Measurements from ENCODE around the gene STAC3.

STAC3 gene

DNA sequence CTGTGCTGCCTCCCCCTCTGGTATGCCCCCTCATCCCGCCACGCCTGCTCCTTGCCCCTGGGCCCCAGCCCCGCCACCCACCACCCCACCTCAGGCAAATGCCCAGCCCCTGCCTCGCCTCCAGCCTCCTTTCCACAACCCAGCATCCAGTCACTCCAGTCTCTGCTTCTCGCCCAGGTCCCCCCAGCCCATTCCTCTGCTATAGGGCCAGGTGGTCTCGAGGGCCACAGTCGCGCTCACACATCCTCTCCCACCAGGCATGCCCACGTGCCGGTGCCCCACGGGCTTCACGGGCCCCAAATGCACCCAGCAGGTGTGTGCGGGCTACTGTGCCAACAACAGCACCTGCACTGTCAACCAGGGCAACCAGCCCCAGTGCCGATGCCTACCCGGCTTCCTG is 40.5 kb downstream of the STAC3 start:
- no peak for DNase-seq (ENCODE audit: low spot score)

DNA sequence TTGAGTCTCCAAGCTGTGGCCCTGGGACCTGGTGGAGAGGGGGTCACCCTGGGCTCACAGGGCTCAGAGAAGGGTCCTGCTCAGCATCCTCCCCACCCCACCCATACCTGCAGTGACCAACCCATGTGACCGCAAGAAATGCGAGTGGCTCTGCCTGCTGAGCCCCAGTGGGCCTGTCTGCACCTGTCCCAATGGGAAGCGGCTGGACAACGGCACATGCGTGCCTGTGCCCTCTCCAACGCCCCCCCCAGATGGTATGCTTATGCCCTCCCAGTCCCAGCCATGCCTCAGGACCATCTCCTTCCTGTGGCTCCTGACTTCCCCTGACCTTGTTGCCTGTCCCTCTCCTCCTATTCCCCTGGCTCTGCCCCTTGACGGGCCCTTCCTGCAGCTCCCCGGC is 41.1 kb downstream of the STAC3 start:
- DNase-seq (ENCODE audit: low spot score), result no peak

DNA sequence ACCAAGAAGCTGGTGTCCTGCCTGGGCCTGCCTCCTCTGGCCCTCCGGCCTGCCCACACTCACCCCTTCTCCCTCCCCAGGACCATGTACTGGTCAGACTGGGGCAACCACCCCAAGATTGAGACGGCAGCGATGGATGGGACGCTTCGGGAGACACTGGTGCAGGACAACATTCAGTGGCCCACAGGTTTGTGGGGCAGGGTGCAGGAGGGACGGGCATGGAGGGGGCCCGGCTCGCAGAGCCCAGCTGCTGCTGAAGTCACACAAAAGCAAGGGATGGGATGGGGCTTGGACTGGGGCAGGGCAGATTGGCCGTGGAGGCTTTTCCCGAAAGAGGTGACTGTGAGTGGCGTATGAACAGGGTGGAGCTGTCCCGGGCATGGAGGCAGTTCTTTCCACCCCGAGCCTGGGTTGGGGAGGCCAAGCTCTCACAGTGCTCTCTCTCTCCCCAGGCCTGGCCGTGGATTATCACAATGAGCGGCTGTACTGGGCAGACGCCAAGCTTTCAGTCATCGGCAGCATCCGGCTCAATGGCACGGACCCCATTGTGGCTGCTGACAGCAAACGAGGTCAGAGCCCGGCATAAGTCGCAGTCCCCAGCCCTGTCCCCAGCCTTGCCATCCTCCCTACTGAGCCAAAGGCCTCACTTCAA is 42.2 kb downstream of the STAC3 start:
- no peak for DNase-seq (ENCODE audit: low spot score)

DNA sequence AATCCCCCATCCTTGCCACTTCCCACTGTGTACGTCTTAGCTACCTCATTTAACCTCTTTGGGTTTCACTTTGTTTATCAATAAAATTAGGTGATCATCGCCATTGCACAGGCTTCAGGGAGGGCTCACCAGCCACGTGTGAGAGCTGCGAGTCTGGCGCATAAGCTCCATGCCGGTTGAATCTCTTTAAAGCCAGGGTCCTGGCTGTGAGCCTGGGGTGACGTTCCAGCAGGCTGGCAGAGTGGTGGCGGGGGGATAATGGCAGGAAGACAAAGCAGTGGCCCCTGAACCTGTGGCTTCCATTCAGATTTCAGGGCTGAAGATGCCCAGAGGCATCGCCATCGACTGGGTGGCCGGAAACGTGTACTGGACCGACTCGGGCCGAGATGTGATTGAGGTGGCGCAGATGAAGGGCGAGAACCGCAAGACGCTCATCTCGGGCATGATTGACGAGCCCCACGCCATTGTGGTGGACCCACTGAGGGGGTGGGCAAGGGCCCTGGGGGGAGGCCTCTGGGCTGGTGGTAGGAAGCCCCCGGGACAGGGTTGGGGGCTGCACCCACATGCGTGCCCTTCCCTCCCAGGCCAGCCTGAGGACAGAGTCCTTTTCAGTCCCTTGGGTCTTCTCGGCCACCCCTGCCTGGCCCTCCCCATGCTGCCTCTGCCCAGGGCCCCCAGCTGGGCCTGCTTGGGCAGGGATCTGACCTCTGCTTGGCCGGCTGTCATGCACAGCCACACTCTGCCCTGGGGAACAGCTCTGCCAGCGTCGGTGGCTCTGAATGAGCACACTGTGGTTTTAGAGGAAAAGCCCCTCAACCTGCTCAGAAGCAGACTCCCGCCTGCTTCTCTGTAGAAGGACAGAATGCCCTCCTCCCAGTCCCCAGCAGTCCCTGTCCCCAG is 43.0 kb downstream of the STAC3 start:
- DNase-seq (ENCODE audit: low spot score), result no peak

DNA sequence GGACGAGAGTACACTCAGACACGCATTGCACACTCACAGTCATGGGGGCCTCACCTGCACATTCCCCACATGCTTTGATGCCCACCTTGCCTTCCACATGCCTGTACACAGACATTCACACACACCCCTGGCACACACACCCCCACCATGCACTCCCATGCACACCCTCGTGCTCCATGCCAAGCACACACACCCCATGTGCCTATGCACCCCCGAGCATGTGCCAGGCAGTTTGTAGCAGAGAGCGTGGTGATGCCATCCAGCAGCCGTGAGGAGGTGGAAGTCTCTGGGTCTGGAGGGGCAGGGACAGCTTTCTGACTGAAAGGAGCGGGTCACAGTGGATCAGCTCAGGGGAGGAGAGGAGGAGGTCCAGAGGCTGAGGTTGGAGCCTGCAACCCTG is 45.1 kb downstream of the STAC3 start:
- no peak for DNase-seq (ENCODE audit: low spot score)

DNA sequence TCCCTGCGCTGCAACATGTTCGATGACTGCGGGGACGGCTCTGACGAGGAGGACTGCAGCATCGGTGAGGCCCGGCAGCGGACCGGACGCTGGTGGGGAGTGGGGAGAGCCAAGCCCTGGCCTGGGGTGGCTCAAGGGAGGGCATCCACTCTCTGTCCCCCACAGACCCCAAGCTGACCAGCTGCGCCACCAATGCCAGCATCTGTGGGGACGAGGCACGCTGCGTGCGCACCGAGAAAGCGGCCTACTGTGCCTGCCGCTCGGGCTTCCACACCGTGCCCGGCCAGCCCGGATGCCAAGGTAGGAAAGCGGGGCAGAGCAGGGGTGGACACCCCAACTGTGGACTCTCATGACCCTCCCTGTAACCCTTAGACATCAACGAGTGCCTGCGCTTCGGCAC is 45.8 kb downstream of the STAC3 start:
- DNase-seq (ENCODE audit: low spot score), result no peak

DNA sequence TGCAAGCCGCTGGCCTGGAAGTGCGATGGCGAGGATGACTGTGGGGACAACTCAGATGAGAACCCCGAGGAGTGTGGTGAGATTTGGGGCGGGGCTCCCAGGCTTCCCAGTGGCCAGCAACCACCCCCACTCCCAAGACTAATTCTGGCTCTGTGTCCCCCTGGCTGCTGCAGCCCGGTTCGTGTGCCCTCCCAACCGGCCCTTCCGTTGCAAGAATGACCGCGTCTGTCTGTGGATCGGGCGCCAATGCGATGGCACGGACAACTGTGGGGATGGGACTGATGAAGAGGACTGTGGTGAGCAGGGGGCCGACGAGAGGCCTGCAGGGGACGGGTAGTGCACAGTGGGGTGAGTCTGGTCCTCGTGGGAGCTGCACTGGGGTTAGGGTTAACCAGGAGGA is 46.5 kb downstream of the STAC3 start:
- DNase-seq (ENCODE audit: low spot score), result no peak

DNA sequence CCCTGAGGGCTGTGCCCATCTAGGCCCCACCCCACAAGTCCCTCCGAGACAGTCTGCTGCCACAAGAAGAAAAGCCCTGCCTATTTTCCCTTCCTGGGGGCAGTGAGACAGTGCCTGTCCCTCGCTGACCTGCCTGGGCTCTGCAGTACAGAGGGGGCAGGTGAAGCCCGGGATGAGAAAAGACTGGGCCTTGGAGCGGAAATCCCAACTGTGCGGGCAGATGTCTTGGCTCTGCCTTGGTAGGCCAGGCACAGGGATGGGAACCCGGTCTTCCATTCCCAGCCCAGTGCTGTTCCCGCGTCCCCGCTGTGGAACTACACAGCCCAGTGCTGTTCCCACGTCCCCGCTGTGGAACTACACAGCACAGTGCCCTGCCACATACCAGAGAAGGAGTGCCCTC is 47.2 kb downstream of the STAC3 start:
- no peak for DNase-seq (ENCODE audit: low spot score)

DNA sequence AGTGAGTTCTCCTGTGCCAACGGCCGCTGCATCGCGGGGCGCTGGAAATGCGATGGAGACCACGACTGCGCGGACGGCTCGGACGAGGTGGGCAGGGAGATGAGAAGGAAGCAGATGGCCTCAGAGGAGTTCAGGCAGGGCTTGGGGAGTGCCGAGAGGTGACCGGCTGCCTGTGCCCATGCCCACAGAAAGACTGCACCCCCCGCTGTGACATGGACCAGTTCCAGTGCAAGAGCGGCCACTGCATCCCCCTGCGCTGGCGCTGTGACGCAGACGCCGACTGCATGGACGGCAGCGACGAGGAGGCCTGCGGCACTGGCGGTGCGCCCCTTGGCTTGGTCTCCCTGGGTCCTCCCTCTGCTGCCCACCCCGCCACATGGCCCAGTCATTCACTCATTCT is 47.8 kb downstream of the STAC3 start:
- no peak for DNase-seq (ENCODE audit: low spot score)

DNA sequence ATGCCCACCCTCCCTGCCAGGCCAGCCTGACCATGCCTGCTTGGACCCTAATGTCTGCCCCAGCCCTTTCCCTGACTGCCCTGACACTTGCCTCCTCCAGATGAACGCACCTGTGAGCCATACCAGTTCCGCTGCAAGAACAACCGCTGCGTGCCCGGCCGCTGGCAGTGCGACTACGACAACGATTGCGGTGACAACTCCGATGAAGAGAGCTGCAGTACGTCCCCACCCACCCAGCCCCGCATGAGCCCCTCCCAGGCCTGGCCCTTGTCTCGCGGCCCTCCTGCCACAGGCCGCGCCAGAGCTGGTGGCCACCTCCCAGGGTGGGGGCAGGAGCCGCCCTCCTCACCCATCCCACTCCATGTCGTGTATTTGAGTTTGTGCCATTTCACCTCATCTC is 48.7 kb downstream of the STAC3 start:
- no peak for DNase-seq (ENCODE audit: low spot score)

DNA sequence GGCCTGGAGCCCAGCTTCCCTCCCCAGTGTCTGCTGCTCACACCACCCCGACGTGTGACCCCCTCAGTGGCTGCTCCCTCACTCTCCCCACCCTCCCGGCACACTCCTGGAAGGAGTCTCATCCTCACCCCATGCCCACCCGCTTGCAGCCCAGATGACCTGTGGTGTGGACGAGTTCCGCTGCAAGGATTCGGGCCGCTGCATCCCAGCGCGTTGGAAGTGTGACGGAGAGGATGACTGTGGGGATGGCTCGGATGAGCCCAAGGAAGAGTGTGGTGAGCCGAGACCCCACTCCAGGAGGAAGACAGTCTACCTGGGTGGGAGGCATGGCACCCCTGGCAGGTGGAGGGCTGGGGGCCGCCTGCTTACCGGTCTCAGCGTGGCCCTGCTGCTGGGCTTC is 49.4 kb downstream of the STAC3 start:
- DNase-seq (ENCODE audit: low spot score), result no peak

DNA sequence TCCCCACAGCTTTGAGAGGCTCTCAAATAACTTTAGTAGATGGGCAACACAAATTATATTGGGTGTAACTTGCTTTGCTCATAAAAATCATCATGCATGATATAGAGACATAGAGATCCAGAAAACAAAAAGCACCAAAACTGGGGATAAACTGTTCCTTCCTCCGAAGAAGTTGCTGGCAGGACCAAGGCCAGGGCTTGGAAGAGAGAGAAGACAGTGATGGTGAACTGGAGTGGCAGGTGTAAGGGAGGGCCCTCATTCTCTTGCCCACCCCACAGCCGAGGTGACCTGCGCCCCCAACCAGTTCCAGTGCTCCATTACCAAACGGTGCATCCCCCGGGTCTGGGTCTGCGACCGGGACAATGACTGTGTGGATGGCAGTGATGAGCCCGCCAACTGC is 49.8 kb downstream of the STAC3 start:
- DNase-seq (ENCODE audit: low spot score), result no peak

DNA sequence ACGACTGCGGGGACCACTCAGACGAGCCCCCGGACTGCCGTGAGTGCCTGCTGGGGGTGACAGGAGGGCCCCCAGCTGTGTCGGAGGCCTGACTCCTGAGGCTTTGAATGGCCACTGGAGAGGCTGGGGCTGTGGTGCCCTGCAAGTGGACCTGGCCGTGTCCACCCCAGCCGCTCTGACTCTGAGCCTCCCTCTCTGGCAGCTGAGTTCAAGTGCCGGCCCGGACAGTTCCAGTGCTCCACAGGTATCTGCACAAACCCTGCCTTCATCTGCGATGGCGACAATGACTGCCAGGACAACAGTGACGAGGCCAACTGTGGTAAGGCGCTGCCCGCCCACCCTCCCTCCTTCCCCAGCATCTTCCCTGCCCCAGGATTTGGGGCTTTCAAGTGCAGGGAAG is 50.5 kb downstream of the STAC3 start:
- no peak for DNase-seq (ENCODE audit: low spot score)

DNA sequence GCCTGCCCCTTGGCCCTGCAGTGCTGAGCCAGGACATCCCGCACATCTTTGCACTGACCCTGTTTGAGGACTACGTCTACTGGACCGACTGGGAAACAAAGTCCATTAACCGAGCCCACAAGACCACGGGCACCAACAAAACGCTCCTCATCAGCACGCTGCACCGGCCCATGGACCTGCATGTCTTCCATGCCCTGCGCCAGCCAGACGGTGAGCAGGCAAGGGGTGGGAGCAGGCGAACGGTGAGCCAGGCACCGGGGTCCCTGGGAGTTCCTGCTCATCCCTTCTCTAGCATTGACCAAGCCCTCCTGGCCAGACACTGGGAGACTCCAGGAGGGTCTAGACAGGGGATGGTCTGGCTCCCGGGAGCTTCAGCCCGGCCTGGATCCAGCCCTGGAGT is 51.8 kb downstream of the STAC3 start:
- DNase-seq (ENCODE audit: low spot score), result no peak

DNA sequence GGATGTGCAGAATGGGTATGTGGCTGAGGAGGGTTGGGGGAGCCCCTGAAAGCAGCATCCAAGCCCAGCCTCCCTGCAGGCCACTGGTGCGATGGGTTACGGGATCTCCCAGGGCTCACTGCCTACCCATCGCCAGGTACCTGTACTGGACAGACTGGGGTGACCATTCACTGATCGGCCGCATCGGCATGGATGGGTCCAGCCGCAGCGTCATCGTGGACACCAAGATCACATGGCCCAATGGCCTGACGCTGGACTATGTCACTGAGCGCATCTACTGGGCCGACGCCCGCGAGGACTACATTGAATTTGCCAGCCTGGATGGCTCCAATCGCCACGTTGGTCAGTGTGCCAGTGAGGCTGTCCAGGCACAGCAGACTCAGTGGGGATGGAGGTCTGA is 52.7 kb downstream of the STAC3 start:
- DNase-seq (ENCODE audit: low spot score), result no peak

DNA sequence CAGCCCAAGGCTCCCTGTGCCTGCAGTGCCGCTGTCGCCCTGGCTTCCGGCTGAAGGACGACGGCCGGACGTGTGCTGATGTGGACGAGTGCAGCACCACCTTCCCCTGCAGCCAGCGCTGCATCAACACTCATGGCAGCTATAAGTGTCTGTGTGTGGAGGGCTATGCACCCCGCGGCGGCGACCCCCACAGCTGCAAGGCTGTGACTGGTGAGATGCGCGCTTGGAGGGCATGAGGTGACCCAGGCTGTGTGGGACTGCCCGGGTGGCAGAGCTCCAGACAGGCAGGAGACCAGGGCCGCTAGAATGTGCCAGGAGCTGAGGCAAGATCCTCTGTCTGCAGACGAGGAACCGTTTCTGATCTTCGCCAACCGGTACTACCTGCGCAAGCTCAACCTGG is 54.0 kb downstream of the STAC3 start:
- DNase-seq (ENCODE audit: low spot score), result no peak

DNA sequence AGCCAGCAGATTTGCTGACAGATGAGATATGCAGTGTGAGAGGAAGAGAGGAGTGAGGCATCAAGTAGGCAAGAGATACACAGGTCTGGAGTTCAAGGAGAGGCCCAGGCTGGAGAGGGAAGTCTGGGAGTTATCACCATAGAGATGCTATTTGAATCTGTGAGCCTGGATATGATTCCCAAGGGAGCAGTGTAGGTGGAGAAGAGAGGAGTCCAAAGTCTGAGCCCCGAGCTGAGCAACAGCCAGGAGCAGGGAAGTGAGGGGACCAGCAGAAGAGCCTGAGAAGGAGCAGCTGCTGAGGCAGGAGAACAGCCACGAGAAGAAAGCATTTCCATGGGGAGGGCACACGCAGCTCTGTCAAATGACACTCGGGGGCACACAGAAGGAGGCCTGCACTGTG is 54.5 kb downstream of the STAC3 start:
- DNase-seq (ENCODE audit: low spot score), result no peak

DNA sequence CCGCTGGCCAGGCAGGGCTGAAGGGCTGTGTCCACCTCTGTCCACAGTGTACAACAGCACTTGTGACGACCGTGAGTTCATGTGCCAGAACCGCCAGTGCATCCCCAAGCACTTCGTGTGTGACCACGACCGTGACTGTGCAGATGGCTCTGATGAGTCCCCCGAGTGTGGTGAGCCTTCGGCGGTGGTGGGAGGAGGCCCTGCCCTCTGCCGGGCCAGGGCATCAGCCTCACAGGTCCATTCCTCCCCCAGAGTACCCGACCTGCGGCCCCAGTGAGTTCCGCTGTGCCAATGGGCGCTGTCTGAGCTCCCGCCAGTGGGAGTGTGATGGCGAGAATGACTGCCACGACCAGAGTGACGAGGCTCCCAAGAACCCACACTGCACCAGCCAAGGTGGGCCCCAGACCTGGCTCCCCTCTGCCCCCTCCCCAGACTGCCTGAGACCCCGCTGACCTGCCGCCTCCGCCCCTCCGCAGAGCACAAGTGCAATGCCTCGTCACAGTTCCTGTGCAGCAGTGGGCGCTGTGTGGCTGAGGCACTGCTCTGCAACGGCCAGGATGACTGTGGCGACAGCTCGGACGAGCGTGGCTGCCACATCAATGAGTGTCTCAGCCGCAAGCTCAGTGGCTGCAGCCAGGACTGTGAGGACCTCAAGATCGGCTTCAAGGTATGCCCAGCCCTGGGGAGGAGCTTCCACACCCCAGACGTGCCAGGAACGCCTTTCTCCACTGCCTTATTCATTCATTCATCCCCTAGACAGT is 55.2 kb downstream of the STAC3 start:
- no peak for DNase-seq (ENCODE audit: low spot score)

DNA sequence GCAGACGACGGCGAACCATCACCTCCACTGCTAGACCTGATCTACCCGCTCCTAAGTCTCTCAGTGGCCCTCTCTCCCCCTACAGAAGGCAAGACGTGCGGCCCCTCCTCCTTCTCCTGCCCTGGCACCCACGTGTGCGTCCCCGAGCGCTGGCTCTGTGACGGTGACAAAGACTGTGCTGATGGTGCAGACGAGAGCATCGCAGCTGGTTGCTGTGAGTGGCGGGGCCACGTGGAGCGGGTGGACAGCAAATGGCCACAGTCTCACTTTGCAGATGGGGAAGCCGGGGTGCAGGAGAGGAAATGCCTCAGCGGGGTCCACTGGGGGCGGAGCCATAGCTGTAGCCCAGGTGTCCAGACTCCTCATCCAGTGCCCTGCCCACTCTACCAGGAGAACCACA is 55.8 kb downstream of the STAC3 start:
- DNase-seq (ENCODE audit: low spot score), result no peak

DNA sequence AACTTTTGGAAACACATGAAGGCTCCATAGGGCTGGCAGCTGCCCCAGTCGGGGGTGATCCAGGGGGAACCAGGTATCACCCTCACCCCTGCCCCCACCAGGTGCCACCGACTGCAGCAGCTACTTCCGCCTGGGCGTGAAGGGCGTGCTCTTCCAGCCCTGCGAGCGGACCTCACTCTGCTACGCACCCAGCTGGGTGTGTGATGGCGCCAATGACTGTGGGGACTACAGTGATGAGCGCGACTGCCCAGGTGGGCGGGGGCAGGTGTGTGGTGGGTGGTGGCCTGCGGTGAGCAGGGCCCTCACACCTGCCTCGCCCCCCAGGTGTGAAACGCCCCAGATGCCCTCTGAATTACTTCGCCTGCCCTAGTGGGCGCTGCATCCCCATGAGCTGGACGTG is 56.7 kb downstream of the STAC3 start:
- DNase-seq (ENCODE audit: low spot score), result no peak

DNA sequence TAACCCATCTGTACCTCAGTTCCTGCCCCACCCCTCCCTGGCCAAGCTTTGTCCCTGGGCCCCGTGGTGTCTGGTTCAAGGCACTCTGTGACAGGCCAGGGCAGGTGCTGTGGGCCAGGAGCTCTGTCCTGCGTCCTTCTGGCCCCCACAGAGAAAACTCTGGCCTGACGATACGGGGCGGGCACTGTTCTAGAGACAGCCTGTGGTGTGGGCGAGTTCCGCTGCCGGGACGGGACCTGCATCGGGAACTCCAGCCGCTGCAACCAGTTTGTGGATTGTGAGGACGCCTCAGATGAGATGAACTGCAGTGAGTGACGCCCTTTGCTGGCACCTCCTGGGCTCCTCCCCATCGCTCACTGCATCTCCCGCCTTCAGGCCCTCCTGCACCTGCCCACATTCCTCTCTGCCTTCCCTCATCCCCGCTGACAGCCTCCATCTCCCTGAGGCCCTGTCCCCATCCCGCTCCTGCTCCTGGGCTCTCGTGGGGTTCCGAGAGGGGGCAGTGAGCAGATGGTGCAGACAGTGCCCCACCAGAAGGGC is 57.2 kb downstream of the STAC3 start:
- DNase-seq (ENCODE audit: low spot score), result no peak
